Astrocyte of the cerebellum (primary cell): Measurements from ENCODE around the gene MMAA.
"Not testable (repeated sequence)": the region's sequence is repeated elsewhere in the genome, so short reads cannot be mapped to it uniquely, and the experiment has no call there.

ENCODE experiments used
- DNase-seq: peaks from one replicate; pipeline ENCODE4 v3.0.0-alpha.2; 2011; ENCODE audit warnings: low read depth
- H3K4me3 ChIP-seq: 2 replicates; pipeline ENCODE4 v1.5.1; 2011; ENCODE audit warnings: mild to moderate bottlenecking, low read depth, low read length, moderate library complexity
- in situ Hi-C: cut with HindIII; loops from 2 replicates; pipeline ENCODE4 v1.10.0; 2017; ENCODE audit warnings: low sequenced_read_pairs
- TF ChIP-seq, protein P1 (sequence below): IDR thresholded peaks from 2 replicates; pipeline ENCODE4 v1.5.1; 2012; ENCODE audit warnings: low read length, low read depth, moderate library complexity, mild to moderate bottlenecking; ENCODE audit errors: missing control alignments

MMAA gene

DNA sequence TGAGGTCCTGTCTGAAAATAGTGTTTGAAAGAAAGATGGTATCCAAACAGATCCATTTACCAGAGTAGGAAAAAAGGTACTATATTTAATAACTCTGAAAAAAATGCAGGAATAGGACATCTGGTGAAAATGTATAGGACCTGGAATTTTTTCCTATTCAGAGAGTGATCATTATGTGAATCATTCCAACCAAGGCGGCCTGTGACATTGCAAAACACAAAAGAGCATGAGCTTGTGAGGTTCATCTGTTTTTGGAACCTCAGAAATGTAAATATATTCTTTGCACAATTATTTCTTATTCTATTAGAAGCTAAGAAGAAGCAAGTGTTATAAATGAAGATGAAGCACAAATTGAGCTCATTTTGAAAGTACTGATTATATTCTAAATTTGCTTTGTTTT, 62.8 kb downstream of the MMAA start:
- no peak for DNase-seq
- TF ChIP-seq, protein P1, sequence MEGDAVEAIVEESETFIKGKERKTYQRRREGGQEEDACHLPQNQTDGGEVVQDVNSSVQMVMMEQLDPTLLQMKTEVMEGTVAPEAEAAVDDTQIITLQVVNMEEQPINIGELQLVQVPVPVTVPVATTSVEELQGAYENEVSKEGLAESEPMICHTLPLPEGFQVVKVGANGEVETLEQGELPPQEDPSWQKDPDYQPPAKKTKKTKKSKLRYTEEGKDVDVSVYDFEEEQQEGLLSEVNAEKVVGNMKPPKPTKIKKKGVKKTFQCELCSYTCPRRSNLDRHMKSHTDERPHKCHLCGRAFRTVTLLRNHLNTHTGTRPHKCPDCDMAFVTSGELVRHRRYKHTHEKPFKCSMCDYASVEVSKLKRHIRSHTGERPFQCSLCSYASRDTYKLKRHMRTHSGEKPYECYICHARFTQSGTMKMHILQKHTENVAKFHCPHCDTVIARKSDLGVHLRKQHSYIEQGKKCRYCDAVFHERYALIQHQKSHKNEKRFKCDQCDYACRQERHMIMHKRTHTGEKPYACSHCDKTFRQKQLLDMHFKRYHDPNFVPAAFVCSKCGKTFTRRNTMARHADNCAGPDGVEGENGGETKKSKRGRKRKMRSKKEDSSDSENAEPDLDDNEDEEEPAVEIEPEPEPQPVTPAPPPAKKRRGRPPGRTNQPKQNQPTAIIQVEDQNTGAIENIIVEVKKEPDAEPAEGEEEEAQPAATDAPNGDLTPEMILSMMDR: no peak
- no peak overlapping the region for H3K4me3 ChIP-seq
- in situ Hi-C loops: no loop called here

DNA sequence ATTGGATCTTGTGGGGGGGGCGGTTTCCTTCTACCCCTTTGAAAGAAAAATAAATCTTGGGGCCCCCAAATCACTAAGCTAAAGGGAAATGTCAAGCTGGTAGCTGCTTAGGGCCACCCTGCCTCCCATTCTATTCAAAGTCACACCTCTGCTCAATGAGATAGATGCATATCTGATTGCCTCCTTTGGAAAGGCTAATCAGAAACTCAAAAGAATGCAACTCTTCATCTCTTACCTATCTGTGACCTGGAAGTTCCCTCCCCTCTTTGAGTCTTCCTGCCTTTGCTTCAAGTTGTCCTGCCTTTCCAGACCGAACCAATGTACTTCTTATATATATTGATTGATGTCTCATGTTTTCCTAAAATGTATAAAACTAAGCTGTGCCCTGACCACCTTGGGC, 67.8 kb downstream of the MMAA start:
- H3K4me3 ChIP-seq: no peak overlapping the region
- DNase-seq: no peak
- in situ Hi-C loops: no loop called here
- TF ChIP-seq, protein P1: no peak

DNA sequence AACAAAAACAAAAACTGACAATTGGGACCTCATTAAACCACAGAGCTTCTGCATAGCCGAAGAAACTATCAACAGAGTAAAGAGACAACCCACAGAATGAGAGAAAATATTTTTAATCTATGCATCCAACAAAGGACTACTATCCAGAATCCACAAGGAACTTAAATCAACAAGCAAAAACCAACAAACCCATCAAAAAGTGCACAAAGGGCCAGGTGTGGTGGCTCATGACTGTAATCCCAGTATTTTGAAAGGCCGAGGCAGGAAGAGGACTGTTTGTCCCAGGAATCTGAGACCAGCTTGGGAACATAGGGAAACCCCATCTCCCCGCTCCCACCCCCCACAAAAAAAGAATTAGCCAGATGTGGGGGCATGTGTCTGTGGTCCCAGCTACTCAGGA, 71.4 kb downstream of the MMAA start:
- TF ChIP-seq, protein P1: no peak
- in situ Hi-C loops: no loop called here
- no peak for DNase-seq
- H3K4me3 ChIP-seq: no peak overlapping the region

DNA sequence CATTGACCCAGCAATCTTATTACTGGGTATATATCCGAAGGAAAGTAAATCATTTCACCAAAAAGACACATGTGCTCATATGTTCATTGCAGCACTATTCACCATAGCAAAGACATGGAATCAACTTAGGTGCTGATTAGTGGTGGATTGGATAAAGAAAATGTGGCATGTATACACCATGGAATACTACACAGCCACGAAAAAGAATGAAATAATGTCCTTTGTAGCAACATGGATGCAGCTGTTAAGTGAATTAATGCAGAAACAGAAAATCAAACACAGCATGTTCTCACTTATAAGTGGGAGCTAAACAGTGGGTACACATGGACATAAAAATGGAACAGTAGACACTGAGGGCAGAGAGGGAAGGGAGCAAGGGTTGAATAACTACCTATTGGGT, 72.2 kb downstream of the MMAA start:
- in situ Hi-C loops, DNase-seq, H3K4me3 ChIP-seq: not testable (repeated sequence)

DNA sequence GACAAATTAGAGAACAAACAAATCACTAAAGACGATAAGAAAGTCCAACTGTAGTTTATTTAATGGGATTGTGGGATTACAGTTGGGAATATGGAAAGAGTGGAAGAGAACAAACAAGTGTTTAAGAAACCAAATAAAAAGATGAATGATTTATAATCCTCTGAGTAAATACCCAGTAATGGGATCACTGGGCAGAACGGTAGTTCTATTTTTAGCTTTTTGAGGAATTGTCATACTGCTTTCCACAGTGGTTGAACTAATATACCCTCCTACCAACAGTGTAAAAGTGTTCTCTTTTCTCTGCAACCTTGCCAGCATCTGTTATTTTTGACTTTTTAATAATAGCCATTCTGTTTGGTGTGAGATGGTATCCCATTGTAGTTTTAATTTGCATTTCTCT, 75.7 kb downstream of the MMAA start:
- TF ChIP-seq, protein P1: no peak
- in situ Hi-C loops: no loop called here
- H3K4me3 ChIP-seq: no peak overlapping the region
- no peak for DNase-seq

DNA sequence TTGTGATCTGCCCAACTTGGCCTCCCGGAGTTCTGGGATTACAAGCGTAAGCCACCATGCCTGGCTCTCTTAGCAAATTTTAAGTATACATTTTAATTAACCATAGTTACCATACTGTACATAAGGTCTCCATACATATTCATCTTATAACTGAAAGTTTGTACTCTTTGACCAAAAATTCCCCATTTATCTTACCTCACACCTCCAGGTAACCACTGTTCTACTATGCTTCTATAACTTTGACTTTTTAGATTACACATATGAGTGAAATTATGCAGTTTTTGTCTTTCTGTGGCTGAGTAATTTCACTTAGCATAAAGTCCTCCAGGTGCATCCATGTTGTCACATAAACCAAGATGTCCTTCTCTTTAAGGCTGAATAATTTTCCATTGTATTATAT, 78.1 kb downstream of the MMAA start:
- no peak for DNase-seq
- TF ChIP-seq, protein P1: no peak
- in situ Hi-C loops: no loop called here
- no peak overlapping the region for H3K4me3 ChIP-seq

DNA sequence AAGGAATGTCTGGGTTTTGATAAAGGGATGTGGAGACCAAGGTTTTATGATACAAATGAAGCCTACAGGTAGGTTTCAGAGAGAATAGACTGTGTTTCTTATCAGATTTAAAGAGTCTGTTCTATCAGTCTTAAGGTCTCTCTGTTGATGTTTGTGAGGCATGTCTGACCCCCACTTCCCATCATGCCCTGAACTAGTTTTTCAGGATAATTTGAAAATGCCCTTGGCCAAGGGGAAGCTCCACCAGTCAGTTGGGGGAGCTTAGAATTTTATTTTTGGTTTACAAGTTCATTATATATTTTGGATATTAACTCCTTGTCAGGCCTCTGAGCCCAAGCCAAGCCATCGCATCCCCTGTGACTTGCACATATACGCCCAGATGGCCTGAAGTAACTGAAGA, 79.3 kb downstream of the MMAA start:
- no peak overlapping the region for H3K4me3 ChIP-seq
- in situ Hi-C loops: no loop called here
- TF ChIP-seq, protein P1: no peak
- DNase-seq: no peak
